Mesodermal cell (in vitro differentiated cells): ENCODE data around the gene ERBB4.

Experiments
- H3K27ac ChIP-seq: 2 replicates; pipeline ENCODE4 v1.7.0; 2013; ENCODE audit warnings: mild to moderate bottlenecking, low read depth, low read length, moderate library complexity; ENCODE audit not compliant: severe bottlenecking
- H3K36me3 ChIP-seq: 2 replicates; pipeline ENCODE4 v1.7.1; 2013; ENCODE audit warnings: mild to moderate bottlenecking, low read length, moderate library complexity; ENCODE audit not compliant: control insufficient read depth, insufficient read depth
- H3K4me1 ChIP-seq: one replicate; pipeline ENCODE4 v1.7.1; 2013; ENCODE audit warnings: mild to moderate bottlenecking, low read length; ENCODE audit not compliant: insufficient read depth, control insufficient read depth, poor library complexity, severe bottlenecking
- H3K4me3 ChIP-seq: 2 replicates; pipeline ENCODE4 v1.7.0; 2013; ENCODE audit warnings: low read length, control low read depth, mild to moderate bottlenecking; ENCODE audit not compliant: insufficient read depth, poor library complexity, severe bottlenecking; ENCODE audit errors: extremely low read depth
- H3K9me3 ChIP-seq: 2 replicates; pipeline ENCODE4 v1.7.1; 2013; ENCODE audit warnings: mild to moderate bottlenecking, low read length, moderate library complexity; ENCODE audit not compliant: control insufficient read depth
- WGBS, 2 experiments: methylation state at CpG; one replicate each; pipeline ENCODE4 v1.1.5; 2013; ENCODE audit warnings: missing lambda C conversion rate in 2 of 2; ENCODE audit not compliant: insufficient coverage in 2 of 2; 5-methylcytosine and 5-hydroxymethylcytosine counted together

The ERBB4 gene

GRCh38 chr2:212337486-212338343, 200.9 kb downstream of the ERBB4 start:
- WGBS, 2 experiments = 100% methylated on average over 2 of the region's 4 CpGs; no CpG with 5 or more reads in 1 of the 2 experiments
- no peaks in the 10 kb centered on the region for H3K9me3 ChIP-seq
- H3K4me1 ChIP-seq = no peaks in the 10 kb centered on the region
- H3K4me3 ChIP-seq = no peak overlapping the region
- no peaks in the 10 kb centered on the region for H3K36me3 ChIP-seq
- H3K27ac ChIP-seq = peak overlapping the region; percentile 24

GRCh38 chr2:212337036-212337435, 201.6 kb downstream of the ERBB4 start:
- H3K27ac ChIP-seq = no peak overlapping the region
- no peak overlapping the region for H3K4me3 ChIP-seq
- H3K4me1 ChIP-seq = no peaks in the 10 kb centered on the region
- H3K9me3 ChIP-seq = no peaks in the 10 kb centered on the region
- no peaks in the 10 kb centered on the region for H3K36me3 ChIP-seq
- no CpG with 5 or more reads among the region's 2 CpGs for WGBS, 2 experiments

DNA sequence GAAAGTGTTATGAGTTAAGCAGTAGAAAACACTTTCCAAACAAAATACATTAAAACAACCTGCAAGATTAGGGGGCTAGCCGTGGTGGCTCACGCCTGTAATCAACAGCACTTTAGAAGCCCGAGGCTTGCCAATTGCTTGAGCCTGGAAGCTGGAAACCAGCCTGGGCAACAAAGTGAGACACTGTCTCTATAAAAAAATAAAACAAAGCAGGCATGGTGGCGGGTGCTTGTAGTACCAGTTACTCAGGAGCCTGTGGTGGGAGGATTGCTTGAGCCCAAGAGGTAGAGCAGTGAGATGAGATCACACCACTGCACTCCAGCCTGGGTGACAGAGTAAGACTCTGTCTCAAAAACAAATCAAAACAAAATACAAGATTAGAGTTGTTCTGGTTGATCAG, 208.3 kb downstream of the ERBB4 start:
- H3K27ac ChIP-seq = no peak overlapping the region
- H3K36me3 ChIP-seq = no peaks in the 10 kb centered on the region
- WGBS, 2 experiments = 86 to 96% methylated on average over 4 of the region's 4 CpGs

GRCh38 chr2:212328712-212329496, 209.7 kb downstream of the ERBB4 start:
- Histone ChIP-seq H3K27ac (no peak overlapping the region), H3K36me3 (no peaks in the 10 kb centered on the region), H3K4me1 (no peaks in the 10 kb centered on the region), H3K9me3 (no peaks in the 10 kb centered on the region), H3K4me3 (no peak overlapping the region)

More for the DNA sequence above, 208.3 kb downstream of the ERBB4 start:
- Histone ChIP-seq H3K9me3 (no peaks in the 10 kb centered on the region), H3K4me1 (no peaks in the 10 kb centered on the region), H3K4me3 (no peak overlapping the region)

DNA sequence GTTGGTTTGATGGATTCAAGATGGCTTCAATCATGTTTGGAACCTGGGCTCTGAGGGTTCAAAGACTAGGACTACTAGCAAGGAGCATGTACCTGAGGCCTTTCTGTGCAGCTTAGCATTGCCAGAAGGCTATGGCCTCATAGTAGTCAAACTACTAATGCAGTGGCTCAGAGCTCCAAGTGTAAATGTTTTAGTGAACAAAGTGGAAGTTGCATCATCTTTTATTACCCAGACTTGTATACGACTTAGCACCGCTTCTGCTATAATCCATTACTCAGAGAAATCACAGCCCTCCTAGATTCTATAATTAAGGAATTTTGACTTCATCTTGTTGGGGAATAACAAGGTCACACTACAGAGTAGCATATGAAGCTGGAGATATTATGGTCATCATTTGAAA, 210.5 kb downstream of the ERBB4 start:
- no peak overlapping the region for H3K4me3 ChIP-seq
- H3K4me1 ChIP-seq = no peaks in the 10 kb centered on the region
- H3K9me3 ChIP-seq = no peaks in the 10 kb centered on the region
- WGBS, 2 experiments = no CpG with 5 or more reads among the region's 2 CpGs
- no peak overlapping the region for H3K27ac ChIP-seq
- no peaks in the 10 kb centered on the region for H3K36me3 ChIP-seq

- Histone ChIP-seq H3K27ac (no peak overlapping the region), H3K4me1 (no peaks in the 10 kb centered on the region), H3K4me3 (no peak overlapping the region), H3K9me3 (no peaks in the 10 kb centered on the region), H3K36me3 (no peaks in the 10 kb centered on the region)
- 100% methylated on average over 1 of the region's 4 CpGs; no CpG with 5 or more reads in 1 of the 2 experiments for WGBS, 2 experiments
Observed at GRCh38 chr2:212327171-212327809, 211.3 kb downstream of the ERBB4 start.

DNA sequence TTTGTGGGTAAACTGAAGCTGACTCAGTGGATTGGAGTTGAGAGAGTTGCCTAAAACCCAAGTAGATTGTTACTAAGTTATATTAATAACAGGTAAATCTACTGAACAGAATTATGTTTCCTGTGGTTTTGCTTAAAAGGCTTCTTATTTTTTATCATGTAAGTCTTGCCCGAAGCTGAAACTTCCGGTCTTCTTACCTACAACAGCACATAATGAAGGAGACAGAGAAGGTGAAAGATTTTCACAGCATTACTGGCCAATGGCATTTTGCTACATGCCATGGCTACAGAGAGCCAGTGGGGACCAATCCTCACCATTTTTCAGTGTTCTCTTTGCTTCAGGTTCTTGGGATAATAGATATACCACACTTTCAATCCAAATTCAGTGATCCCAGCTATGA, 220.0 kb downstream of the ERBB4 start:
- Histone ChIP-seq H3K36me3 (no peaks in the 10 kb centered on the region), H3K27ac (no peak overlapping the region), H3K4me1 (no peaks in the 10 kb centered on the region), H3K9me3 (no peaks in the 10 kb centered on the region), H3K4me3 (no peak overlapping the region)
- WGBS, 2 experiments = no CpG with 5 or more reads among the region's 2 CpGs

DNA sequence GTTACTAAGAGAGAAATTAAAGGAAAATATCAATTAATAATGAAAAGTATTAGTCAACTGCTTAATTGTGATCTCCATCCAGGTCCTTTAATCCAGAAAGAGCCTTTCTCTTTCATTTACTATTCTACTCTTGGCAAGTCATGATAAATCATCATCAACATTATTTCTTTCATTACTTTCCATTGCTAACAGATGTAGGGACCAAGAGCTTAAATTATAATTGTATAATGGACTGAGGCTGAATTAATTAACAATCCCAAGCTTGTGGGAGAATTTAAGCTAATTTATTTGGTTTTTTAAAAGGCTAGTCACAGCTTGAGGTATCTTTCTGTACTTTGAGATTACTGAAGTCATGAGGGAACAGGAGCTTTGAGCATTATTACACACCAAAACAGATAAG, 223.9 kb downstream of the ERBB4 start:
- no peaks in the 10 kb centered on the region for H3K4me1 ChIP-seq
- H3K27ac ChIP-seq = no peak overlapping the region
- no peaks in the 10 kb centered on the region for H3K36me3 ChIP-seq
- H3K4me3 ChIP-seq = no peak overlapping the region
- no peaks in the 10 kb centered on the region for H3K9me3 ChIP-seq

DNA sequence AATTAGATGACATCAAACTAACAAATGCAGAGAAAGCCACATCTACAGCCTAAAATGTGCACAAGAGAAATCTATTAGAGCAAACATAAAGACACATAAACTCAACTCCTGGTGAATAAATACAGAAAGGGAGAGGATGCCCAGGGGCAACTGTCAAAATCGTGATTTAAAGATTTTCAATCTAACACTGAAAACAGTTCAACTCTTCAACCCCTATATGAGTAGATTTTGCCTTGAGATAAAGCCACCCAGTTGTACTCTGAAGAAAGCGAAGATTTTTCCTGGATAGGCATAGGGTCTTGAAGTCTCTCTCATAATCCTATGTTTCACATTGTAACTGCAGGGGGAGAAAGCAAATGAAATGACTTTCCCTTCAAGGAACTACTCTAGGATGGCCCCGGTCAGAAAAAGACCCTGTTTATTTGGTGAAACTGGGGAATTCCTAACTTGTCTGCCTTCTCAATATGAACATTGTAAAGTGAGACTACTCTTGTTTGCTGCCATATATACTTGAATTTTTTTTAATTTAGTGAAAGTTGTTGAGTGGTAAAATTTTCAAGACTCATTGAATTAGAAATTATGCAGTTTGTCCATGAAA, 226.7 kb downstream of the ERBB4 start:
- Histone ChIP-seq H3K4me3 (no peak overlapping the region), H3K4me1 (no peaks in the 10 kb centered on the region), H3K36me3 (no peaks in the 10 kb centered on the region), H3K9me3 (no peaks in the 10 kb centered on the region), H3K27ac (no peak overlapping the region)
- 40 to 100% methylated on average over 1 of the region's 3 CpGs for WGBS, 2 experiments

DNA sequence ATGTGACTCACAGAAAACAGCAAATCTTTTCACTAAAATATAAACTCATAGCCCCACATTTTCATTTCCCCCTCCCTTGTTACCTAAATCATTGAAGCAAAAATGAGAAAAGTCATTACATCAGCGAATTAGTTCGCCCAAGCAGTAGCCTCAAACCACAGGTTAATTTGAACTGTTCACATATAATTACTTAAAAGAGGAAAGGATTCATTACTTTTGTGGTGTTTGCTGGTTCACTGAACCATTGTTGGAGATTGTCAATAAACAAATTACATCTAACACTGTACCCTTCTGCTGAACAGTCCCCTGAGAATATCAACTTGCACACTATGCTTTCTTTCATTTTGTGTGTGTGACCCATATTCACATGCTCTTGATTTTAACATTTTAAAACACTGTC, 238.7 kb downstream of the ERBB4 start:
- no CpG with 5 or more reads among the region's 2 CpGs for WGBS, 2 experiments
- Histone ChIP-seq H3K9me3 (no peaks in the 10 kb centered on the region), H3K27ac (no peak overlapping the region), H3K4me1 (no peaks in the 10 kb centered on the region), H3K4me3 (no peak overlapping the region), H3K36me3 (no peaks in the 10 kb centered on the region)
